K562 (cell line): ENCODE results near the gene GLB1L. TPM values are rescaled to one million over a fixed set of nuclear protein-coding genes. Genes with fewer than 3 reads are reported as not detected.

ENCODE experiments used
- ATAC-seq: fragments of 200-7000 bp; cut with Tn5 transposase; 3 replicates; pipeline ENCODE4 v1.9.1; 2020; ENCODE audit warnings: moderate library complexity
- BruUV-seq: library from RNA; stranded (reverse); fragments of 400-500 nt; replicated peaks from 2 replicates; lab custom pipeline; 2021; lab: Mats Ljungman, UMichigan
- CTCF ChIA-PET: fragments of 300-600 bp; formaldehyde crosslinking; extraction: SDS; loops from one replicate; lab custom pipeline; 2021; ENCODE audit warnings: low intra/inter-chr PET ratio; lab: Yijun Ruan, JAX
- POLR2A ChIA-PET: fragments of 300-600, 350-650 bp; sonication (Branson Sonifier 250); formaldehyde crosslinking; extraction: SDS; loops from one replicate; lab custom pipeline; 2021; ENCODE audit warnings: antibody characterized with exemption, inconsistent platforms; lab: Yijun Ruan, JAX
- DNase-seq, 4 experiments: peaks; one replicate each; pipeline versions ENCODE4 v3.0.0 to v3.0.0-alpha.2; 2011 to 2018; ENCODE audit warnings: low spot score in 3 of 4, mixed read lengths in 3 of 4; ENCODE audit errors: extremely low read depth in 1 of 4
- FAIRE-seq: peaks from 2 replicates; lab custom pipeline; 2011; peaks lifted over from hg19 to GRCh38; lab: Jason Lieb, UNC
- H2AFZ ChIP-seq: 2 replicates; pipeline ENCODE4 v1.6.0; 2011; ENCODE audit warnings: low read depth, low read length, control low read depth, inconsistent platforms
- H3K27ac ChIP-seq: fragments of 200-600 bp; 3 replicates; pipeline ENCODE4 v1.8.0; 2011; ENCODE audit warnings: low read depth, mild to moderate bottlenecking, control low read depth, inconsistent platforms, low read length, moderate library complexity, mixed read lengths; ENCODE audit errors: extremely low read depth
- H3K27me3 ChIP-seq, 2 experiments: fragments of 300-600 bp in 1 of 2; 2 replicates in 1 of 2; 3 replicates in 1 of 2; pipeline versions ENCODE4 v1.6.0 to v1.8.0; 2011; ENCODE audit warnings: inconsistent platforms in 2 of 2, low read length in 2 of 2, mild to moderate bottlenecking in 1 of 2, mixed read lengths in 1 of 2, moderate library complexity in 1 of 2; ENCODE audit not compliant: control insufficient read depth in 2 of 2, insufficient read depth in 2 of 2
- H3K36me3 ChIP-seq: fragments of 300-600 bp; 3 replicates; pipeline ENCODE4 v1.8.0; 2011; ENCODE audit warnings: mild to moderate bottlenecking, low read length, inconsistent platforms; ENCODE audit not compliant: control insufficient read depth, insufficient read depth
- H3K4me1 ChIP-seq, 2 experiments: fragments of 200-600 bp in 1 of 2; replicated peaks in 1 of 2; 2 replicates in 1 of 2; 3 replicates in 1 of 2; pipeline versions ENCODE4 v1.5.1 to v1.8.0; 2011; ENCODE audit warnings: inconsistent platforms in 2 of 2, low read length in 2 of 2, mild to moderate bottlenecking in 1 of 2, mixed read lengths in 1 of 2, moderate library complexity in 1 of 2; ENCODE audit not compliant: control insufficient read depth in 2 of 2, insufficient read depth in 2 of 2
- H3K4me2 ChIP-seq: 2 replicates; pipeline ENCODE4 v1.6.1; 2011; ENCODE audit warnings: low read length, control low read depth, inconsistent platforms, mixed read lengths; ENCODE audit not compliant: insufficient read depth
- H3K4me3 ChIP-seq: fragments of 200-600 bp; sonication (generic), shearing (Covaris generic); 2 replicates; pipeline ENCODE4 v1.5.1; 2016; ENCODE audit warnings: control low read depth, inconsistent platforms
- H3K79me2 ChIP-seq: fragments of 200-600 bp; 3 replicates; pipeline ENCODE4 v1.8.0; 2011; ENCODE audit warnings: low read length, inconsistent platforms; ENCODE audit not compliant: control insufficient read depth, insufficient read depth
- H3K9ac ChIP-seq, 2 experiments: 2 replicates each; pipeline versions ENCODE4 v1.6.0 to v1.6.1; 2011; ENCODE audit warnings: low read depth in 2 of 2, low read length in 2 of 2, control low read depth in 1 of 2, inconsistent platforms in 1 of 2, mild to moderate bottlenecking in 1 of 2, mixed read lengths in 1 of 2; ENCODE audit not compliant: insufficient read depth in 1 of 2
- H3K9me1 ChIP-seq: one replicate; pipeline ENCODE4 v1.6.0; 2011; ENCODE audit warnings: inconsistent platforms, mild to moderate bottlenecking, low read length, moderate library complexity; ENCODE audit not compliant: control insufficient read depth, insufficient read depth
- H3K9me3 ChIP-seq: replicated peaks from 2 replicates; pipeline ENCODE4 v1.5.1; 2011; ENCODE audit warnings: low read depth, low read length, inconsistent platforms; ENCODE audit not compliant: control insufficient read depth, insufficient read depth
- H4K20me1 ChIP-seq: replicated peaks from 2 replicates; pipeline ENCODE4 v1.6.1; 2011; ENCODE audit warnings: low read length, inconsistent platforms, mixed read lengths; ENCODE audit not compliant: control insufficient read depth, insufficient read depth
- BRF1 ChIP-seq: IDR thresholded peaks from 3 replicates; pipeline ENCODE4 v1.6.1; 2011; ENCODE audit warnings: borderline replicate concordance, mild to moderate bottlenecking; ENCODE audit not compliant: insufficient read length; ENCODE audit errors: extremely low read depth
- HBP1 ChIP-seq: fragments of 450-650 bp; formaldehyde crosslinking; IDR thresholded peaks from 2 replicates; pipeline ENCODE4 v1.4.0; 2022; ENCODE audit warnings: missing genetic modification characterization
- HDAC1 ChIP-seq, 2 experiments: fragments of 450-650 bp; IDR thresholded peaks; 2 replicates each; pipeline ENCODE4 v1.6.1; 2016 to 2017; ENCODE audit warnings: inconsistent platforms in 1 of 2, mild to moderate bottlenecking in 1 of 2, moderate library complexity in 1 of 2
- HMGN3 ChIP-seq: IDR thresholded peaks from 2 replicates; pipeline ENCODE4 v1.6.1; 2011; ENCODE audit warnings: borderline replicate concordance, low read depth, mild to moderate bottlenecking, mixed read lengths, low read length; ENCODE audit not compliant: insufficient read length; ENCODE audit errors: extremely low read depth
- HNRNPL ChIP-seq: fragments of 200-400 bp; formaldehyde crosslinking; IDR thresholded peaks from 2 replicates; pipeline ENCODE4 v1.6.1; 2017; ENCODE audit warnings: low read depth, mild to moderate bottlenecking, low read length
- MYBL2 ChIP-seq, 2 experiments: fragments of 450-650 bp in 1 of 2; sonication (generic) in 1 of 2; formaldehyde crosslinking in 1 of 2; IDR thresholded peaks; 2 replicates each; pipeline versions ENCODE4 v1.6.1 to v1.8.1; 2017 to 2022; ENCODE audit warnings: borderline replicate concordance in 1 of 2, inconsistent platforms in 1 of 2, low read depth in 1 of 2, mild to moderate bottlenecking in 1 of 2, missing genetic modification reagents in 1 of 2, moderate library complexity in 1 of 2
- STAT6 ChIP-seq: sonication (generic); formaldehyde crosslinking; IDR thresholded peaks from 2 replicates; pipeline ENCODE4 v1.8.1; 2023; ENCODE audit warnings: mild to moderate bottlenecking, missing genetic modification reagents
- ZNF263 ChIP-seq: sonication (generic); formaldehyde crosslinking; IDR thresholded peaks from 2 replicates; pipeline ENCODE4 v1.8.0; 2022; ENCODE audit warnings: mild to moderate bottlenecking, missing genetic modification reagents, borderline replicate concordance
- ZNF592 ChIP-seq: fragments of 450-650 bp; IDR thresholded peaks from 2 replicates; pipeline ENCODE4 v1.6.1; 2017; ENCODE audit warnings: antibody characterized with exemption, mild to moderate bottlenecking
- ZNF695 ChIP-seq: fragments of 450-650 bp; formaldehyde crosslinking; IDR thresholded peaks from 2 replicates; pipeline ENCODE4 v1.4.0; 2020; ENCODE audit warnings: mild to moderate bottlenecking, moderate library complexity
- WGBS: fragments of 100-300 bp; shearing (Covaris generic); methylation state at CpG from one replicate; pipeline ENCODE4 v1.1.6; 2016; ENCODE audit warnings: low coverage, mixed read lengths; ENCODE audit not compliant: insufficient coverage; ENCODE audit errors: missing lambda C conversion rate; 5-methylcytosine and 5-hydroxymethylcytosine counted together
- in situ Hi-C: fragments of 300-500 bp; cut with MboI; formaldehyde crosslinking; loops from 4 replicates; pipeline ENCODE4 v1.15.0; 2018; ENCODE audit warnings: inconsistent platforms, mixed read lengths
- intact Hi-C: fragments of 100-400 bp; cut with micrococcal nuclease; formaldehyde crosslinking; loops from 2 replicates; pipeline ENCODE4 v1.14.2; 2022
- polyA plus RNA-seq, 8 experiments: library from polyadenylated mRNA; depleted of rRNA in 4 of 8; stranded (reverse) in 5 of 8; unstranded in 3 of 8; fragments of >200 nt; fragmentation: Nextera tagmentation in 2 of 8; fragmentation: Illumina TruSeq in 1 of 8; extraction: Ambion mirVana in 2 of 8; extraction: Trizol in 1 of 8; gene quantifications; 2 replicates each; pipeline versions ENCODE4 v1.2.1 to v1.2.3, GENCODE V29; 2011 to 2014; ENCODE audit warnings: inconsistent platforms in 1 of 8, missing spikeins in 1 of 8
- total RNA-seq, 7 experiments: library from RNA; depleted of rRNA in 6 of 7; stranded (reverse); fragments of >200 nt in 6 of 7; fragmentation: Illumina TruSeq in 2 of 7; extraction: Trizol in 2 of 7; gene quantifications; 2 replicates each; pipeline versions ENCODE4 v1.2.1 to v1.2.3, GENCODE V29; 2011 to 2021; ENCODE audit warnings: low replicate concordance in 1 of 7

The GLB1L gene
- total and polyA plus RNA-seq, 9 of the 15 experiments (the other 6 are each of a cell fraction or from before 2014, with no cell fraction given): 0.42 to 2.9 (median 2.5) TPM

- in situ Hi-C loops (no loop called here), intact Hi-C loops (loop anchor here (1.0 to 2.0 kb wide), 4 partner anchors 11 to 61 kb away; partner anchors contain the start of genes ANKZF1, ATG9A, DNAJB2 and NHEJ1)
- ATAC-seq (peak; percentile 77), FAIRE-seq (no peak), DNase-seq (peak in 2 of 4 experiments; percentile 37 to 55)
- no peaks in the 10 kb centered on the region for H3K9me1 ChIP-seq
- peak overlapping the region; percentile 73 to 89 for H3K9ac ChIP-seq
- H3K27me3 ChIP-seq: no peaks in the 10 kb centered on the region
- POLR2A ChIA-PET: interaction anchor here (0.6 to 2.2 kb wide), 11 partner anchors 8 to 230 kb away, joined by 3 to 12 read pairs (median 5); partner anchors contain the start of genes ANKZF1, ATG9A, CNPPD1 and GLB1L
- peaks cover 27% of the 10 kb centered on the region for H3K79me2 ChIP-seq
- 0 out of 2 replicates have a peak, but pooled peaks cover 2% of the 10 kb centered on the region for H4K20me1 ChIP-seq
- H3K4me1 ChIP-seq: peaks cover 13 to 53% of the 10 kb centered on the region in 2 experiments; a peak in 4 of 5 replicates
- peak overlapping the region; percentile 92 for H3K4me2 ChIP-seq
- peak overlapping the region; percentile 89 for H3K27ac ChIP-seq
- BruUV-seq: no TSS peak
- WGBS: 2% methylated on average over 10 of the region's 37 CpGs
- H3K36me3 ChIP-seq: peaks cover 72% of the 10 kb centered on the region
- no peaks in the 10 kb centered on the region for H3K9me3 ChIP-seq
- peak overlapping the region; percentile 58 for H3K4me3 ChIP-seq
- CTCF ChIA-PET: interaction anchor here (1.5 kb wide), 1 partner anchor 77 kb away, joined by 7 read pairs; no protein-coding TSS in a partner anchor
- H2AFZ ChIP-seq: peak overlapping the region; percentile 75; the same call in 1 of the 2 replicates
- TF ChIP-seq ZNF695 (CRISPR knock-in tag) (no peak), BRF1 (no peak), HMGN3 (no peak), HNRNPL (peak; percentile 43; the same call in 1 of the 2 replicates), MYBL2 (IDR thresholded peaks at IDR 0.05; ENCODE audit: low read depth) (no peak), MYBL2 (CRISPR knock-in tag; IDR thresholded peaks at IDR 0.05; ENCODE audit: borderline replicate concordance) (no peak), ZNF263 (0 out of 2 replicates have a peak, but pooled peaks have one; percentile 11), ZNF592 (no peak; the same call in 1 of the 2 replicates), HDAC1 (IDR thresholded peaks at IDR 0.05) (peak in 1 of 2 experiments; percentile 62; a peak in 1 of 4 replicates), STAT6 (CRISPR knock-in tag) (no peak), HBP1 (CRISPR knock-in tag) (no peak)
These were observed 27.0 kb downstream of the GLB1L start for GRCh38 chr2:219218217-219218731.
